Hepatocyte (in vitro differentiated cells): ENCODE measurements around the gene KSR1. TPM values are rescaled to one million over a fixed set of nuclear protein-coding genes. Genes with fewer than 3 reads are reported as not detected.
"Not testable (repeated sequence)": the region's sequence is repeated elsewhere in the genome, so short reads cannot be mapped to it uniquely, and the experiment has no call there.

ENCODE experiments used
- DNase-seq: peaks from one replicate; pipeline ENCODE4 v3.0.0-alpha.2; 2016; ENCODE audit warnings: low spot score
- H2AFZ ChIP-seq: fragments of 200-600 bp; sonication (generic); 2 replicates; pipeline ENCODE4 v1.6.0; 2016; ENCODE audit warnings: antibody characterized with exemption, mild to moderate bottlenecking
- H3K27ac ChIP-seq: fragments of 200-600 bp; sonication (generic); 2 replicates; pipeline ENCODE4 v1.5.1; 2016; ENCODE audit warnings: mild to moderate bottlenecking
- H3K27me3 ChIP-seq: fragments of 200-600 bp; sonication (generic); 2 replicates; pipeline ENCODE4 v1.6.1; 2016
- H3K36me3 ChIP-seq: fragments of 200-600 bp; sonication (generic); replicated peaks from 2 replicates; pipeline ENCODE4 v1.5.1; 2016; ENCODE audit warnings: low read depth; ENCODE audit not compliant: insufficient read depth
- H3K4me1 ChIP-seq: fragments of 200-600 bp; sonication (generic); 2 replicates; pipeline ENCODE4 v1.5.1; 2016; ENCODE audit warnings: mild to moderate bottlenecking, moderate library complexity; ENCODE audit not compliant: insufficient read depth
- H3K4me2 ChIP-seq: fragments of 200-600 bp; sonication (generic); 2 replicates; pipeline ENCODE4 v1.6.0; 2016
- H3K4me3 ChIP-seq: fragments of 200-600 bp; sonication (generic); 2 replicates; pipeline ENCODE4 v1.5.1; 2016; ENCODE audit warnings: mild to moderate bottlenecking
- H3K79me2 ChIP-seq: fragments of 200-600 bp; sonication (generic); 2 replicates; pipeline ENCODE4 v1.6.0; 2017; ENCODE audit warnings: mild to moderate bottlenecking
- H3K9me2 ChIP-seq: fragments of 200-600 bp; sonication (generic); replicated peaks from 2 replicates; pipeline ENCODE4 v1.6.0; 2017; ENCODE audit warnings: mild to moderate bottlenecking; ENCODE audit not compliant: insufficient read depth
- H3K9me3 ChIP-seq: fragments of 200-600 bp; sonication (generic); 2 replicates; pipeline ENCODE4 v1.5.1; 2016; ENCODE audit warnings: low read depth, mild to moderate bottlenecking
- H4K20me1 ChIP-seq: fragments of 200-600 bp; sonication (generic); 2 replicates; pipeline ENCODE4 v1.6.0; 2016; ENCODE audit warnings: mild to moderate bottlenecking; ENCODE audit not compliant: insufficient read depth, poor library complexity, severe bottlenecking
- EZH2 ChIP-seq: fragments of 200-600 bp; sonication (generic); IDR thresholded peaks from 2 replicates; pipeline ENCODE4 v1.6.1; 2016; ENCODE audit warnings: antibody characterized with exemption, mild to moderate bottlenecking, borderline replicate concordance
- EZH2phosphoT487 ChIP-seq: fragments of 200-600 bp; sonication (generic); IDR thresholded peaks from one replicate; pipeline ENCODE4 v1.6.1; 2018; ENCODE audit warnings: antibody characterized with exemption, mild to moderate bottlenecking, low read depth, moderate library complexity; ENCODE audit not compliant: unreplicated experiment, severe bottlenecking
- WGBS: methylation state at CpG from one replicate; pipeline ENCODE4 v1.1.6; 2016; ENCODE audit warnings: low lambda C conversion rate; ENCODE audit errors: missing lambda C conversion rate; 5-methylcytosine and 5-hydroxymethylcytosine counted together
- polyA plus RNA-seq: library from polyadenylated mRNA; unstranded; fragments of >200 nt; fragmentation: Nextera tagmentation; extraction: Ambion mirVana; gene quantifications from 2 replicates; pipeline ENCODE4 v1.2.1, GENCODE V29; 2016
- total RNA-seq: library from RNA; depleted of rRNA; stranded (reverse); fragments of >200 nt; gene quantifications from 2 replicates; pipeline ENCODE4 v1.2.3, GENCODE V29; 2014
- TF ChIP-seq, protein P1 (sequence below): fragments of 200-600 bp; sonication (generic); IDR thresholded peaks from 2 replicates; pipeline ENCODE4 v1.5.1; 2016; ENCODE audit warnings: antibody characterized with exemption, mild to moderate bottlenecking; ENCODE audit not compliant: poor library complexity

The KSR1 gene
- total and polyA plus RNA-seq, 2 experiments from 2014 or later = 16.2 to 32.6 TPM

DNA sequence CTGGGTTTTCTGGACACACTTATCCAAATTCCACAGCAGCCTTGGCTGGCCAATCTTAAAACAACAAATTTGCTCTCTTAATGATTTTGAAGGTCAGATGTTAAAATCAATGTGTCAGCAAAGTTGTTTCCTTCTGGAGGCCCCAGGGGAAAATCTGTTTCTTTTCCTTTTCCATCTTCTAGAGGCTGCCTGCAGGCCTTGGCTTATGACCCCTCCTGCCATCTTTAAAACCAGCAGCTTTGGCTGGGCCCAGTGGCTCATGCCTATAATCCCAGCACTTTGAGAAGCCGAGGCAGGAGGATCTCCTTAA lies 177.7 kb downstream of the KSR1 start:
- no peaks in the 10 kb centered on the region for H3K9me2 ChIP-seq
- no peaks in the 10 kb centered on the region for H3K36me3 ChIP-seq
- H4K20me1 ChIP-seq = no peaks in the 10 kb centered on the region
- no peaks in the 10 kb centered on the region for H3K79me2 ChIP-seq
- TF ChIP-seq EZH2phosphoT487 = no peak
- TF ChIP-seq, protein P1, sequence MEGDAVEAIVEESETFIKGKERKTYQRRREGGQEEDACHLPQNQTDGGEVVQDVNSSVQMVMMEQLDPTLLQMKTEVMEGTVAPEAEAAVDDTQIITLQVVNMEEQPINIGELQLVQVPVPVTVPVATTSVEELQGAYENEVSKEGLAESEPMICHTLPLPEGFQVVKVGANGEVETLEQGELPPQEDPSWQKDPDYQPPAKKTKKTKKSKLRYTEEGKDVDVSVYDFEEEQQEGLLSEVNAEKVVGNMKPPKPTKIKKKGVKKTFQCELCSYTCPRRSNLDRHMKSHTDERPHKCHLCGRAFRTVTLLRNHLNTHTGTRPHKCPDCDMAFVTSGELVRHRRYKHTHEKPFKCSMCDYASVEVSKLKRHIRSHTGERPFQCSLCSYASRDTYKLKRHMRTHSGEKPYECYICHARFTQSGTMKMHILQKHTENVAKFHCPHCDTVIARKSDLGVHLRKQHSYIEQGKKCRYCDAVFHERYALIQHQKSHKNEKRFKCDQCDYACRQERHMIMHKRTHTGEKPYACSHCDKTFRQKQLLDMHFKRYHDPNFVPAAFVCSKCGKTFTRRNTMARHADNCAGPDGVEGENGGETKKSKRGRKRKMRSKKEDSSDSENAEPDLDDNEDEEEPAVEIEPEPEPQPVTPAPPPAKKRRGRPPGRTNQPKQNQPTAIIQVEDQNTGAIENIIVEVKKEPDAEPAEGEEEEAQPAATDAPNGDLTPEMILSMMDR = no peak
- no peak for TF ChIP-seq EZH2
- no peak overlapping the region for H3K27ac ChIP-seq
- H3K27me3 ChIP-seq = no peaks in the 10 kb centered on the region
- H3K4me3 ChIP-seq = no peak overlapping the region
- no peaks in the 10 kb centered on the region for H3K4me1 ChIP-seq
- DNase-seq = no peak
- no peak overlapping the region for H2AFZ ChIP-seq
- WGBS = 86% methylated on average over 1 of the region's 1 CpG
- H3K4me2 ChIP-seq = no peak overlapping the region
- H3K9me3 ChIP-seq = no peaks in the 10 kb centered on the region

DNA sequence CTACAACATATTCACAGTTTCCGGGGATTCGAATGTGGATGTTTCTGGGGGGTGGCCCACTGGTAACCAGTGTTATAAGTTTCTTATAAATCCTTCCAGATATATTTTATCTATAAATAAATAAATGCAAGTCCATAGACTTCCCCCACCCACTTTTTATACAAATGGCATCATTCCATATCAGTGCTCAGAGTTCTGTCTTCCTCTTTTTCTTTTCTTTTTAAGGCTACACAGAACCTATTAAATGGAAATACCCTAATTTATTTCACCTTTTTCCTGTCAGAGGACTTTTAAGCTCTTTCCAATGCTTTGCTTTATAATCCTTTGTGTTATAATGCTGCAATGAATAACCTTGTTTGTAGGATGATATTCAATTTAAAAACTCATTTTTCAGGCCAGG lies 178.5 kb downstream of the KSR1 start:
- 95% methylated on average over 2 of the region's 2 CpGs for WGBS

GRCh38 chr17:27635275-27635823 lies 179.1 kb downstream of the KSR1 start:
- no peak overlapping the region for H3K27ac ChIP-seq
- no peaks in the 10 kb centered on the region for H3K79me2 ChIP-seq
- H3K9me3 ChIP-seq = no peaks in the 10 kb centered on the region
- no peaks in the 10 kb centered on the region for H3K4me1 ChIP-seq
- no peak overlapping the region for H2AFZ ChIP-seq
- 94% methylated on average over 6 of the region's 6 CpGs for WGBS
- no peaks in the 10 kb centered on the region for H4K20me1 ChIP-seq
- no peaks in the 10 kb centered on the region for H3K27me3 ChIP-seq
- H3K4me2 ChIP-seq = no peak overlapping the region
- DNase-seq = no peak
- H3K4me3 ChIP-seq = no peak overlapping the region
- TF ChIP-seq EZH2phosphoT487 (no peak), EZH2 (no peak)
- TF ChIP-seq, protein P1 = no peak
- H3K9me2 ChIP-seq = no peaks in the 10 kb centered on the region
- H3K36me3 ChIP-seq = no peaks in the 10 kb centered on the region

More for the DNA sequence above, 178.5 kb downstream of the KSR1 start:
- Histone ChIP-seq H2AFZ (no peak overlapping the region), H3K9me3 (no peaks in the 10 kb centered on the region), H3K4me2 (no peak overlapping the region), H3K27me3 (no peaks in the 10 kb centered on the region), H3K36me3 (no peaks in the 10 kb centered on the region), H3K9me2 (no peaks in the 10 kb centered on the region), H3K27ac (no peak overlapping the region), H3K4me3 (no peak overlapping the region), H4K20me1 (no peaks in the 10 kb centered on the region), H3K4me1 (no peaks in the 10 kb centered on the region), H3K79me2 (no peaks in the 10 kb centered on the region)
- TF ChIP-seq, protein P1 = no peak
- no peak for DNase-seq

DNA sequence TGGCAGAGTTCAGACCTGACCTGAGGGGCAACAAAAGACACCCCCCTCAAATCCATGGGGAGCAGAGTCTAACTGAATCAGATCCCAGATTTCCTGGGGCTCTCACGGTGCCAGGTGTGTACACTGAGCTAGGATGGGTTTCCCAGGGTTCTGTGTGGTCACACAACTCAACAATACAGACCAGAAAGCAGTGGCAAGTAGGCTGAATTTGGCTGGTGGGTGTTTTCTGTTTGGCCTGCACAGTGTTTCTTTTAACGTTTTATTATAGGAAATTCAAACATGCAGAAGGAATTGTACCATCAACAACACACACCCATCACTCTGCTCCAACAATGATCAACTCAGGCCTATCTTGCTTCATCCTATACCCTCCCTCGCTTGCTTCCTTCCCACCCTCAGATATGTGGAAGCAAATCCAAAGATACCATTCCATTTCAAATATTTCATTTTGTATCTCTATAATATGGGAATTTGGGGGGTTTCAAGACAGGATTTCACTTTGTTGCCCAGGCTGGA lies 179.8 kb downstream of the KSR1 start:
- not testable (repeated sequence) for H3K4me3 ChIP-seq, H4K20me1 ChIP-seq, H3K27me3 ChIP-seq, H2AFZ ChIP-seq, H3K79me2 ChIP-seq, H3K9me2 ChIP-seq, DNase-seq, H3K27ac ChIP-seq, H3K9me3 ChIP-seq, H3K4me1 ChIP-seq, H3K4me2 ChIP-seq, H3K36me3 ChIP-seq
- 82% methylated on average over 3 of the region's 3 CpGs for WGBS

DNA sequence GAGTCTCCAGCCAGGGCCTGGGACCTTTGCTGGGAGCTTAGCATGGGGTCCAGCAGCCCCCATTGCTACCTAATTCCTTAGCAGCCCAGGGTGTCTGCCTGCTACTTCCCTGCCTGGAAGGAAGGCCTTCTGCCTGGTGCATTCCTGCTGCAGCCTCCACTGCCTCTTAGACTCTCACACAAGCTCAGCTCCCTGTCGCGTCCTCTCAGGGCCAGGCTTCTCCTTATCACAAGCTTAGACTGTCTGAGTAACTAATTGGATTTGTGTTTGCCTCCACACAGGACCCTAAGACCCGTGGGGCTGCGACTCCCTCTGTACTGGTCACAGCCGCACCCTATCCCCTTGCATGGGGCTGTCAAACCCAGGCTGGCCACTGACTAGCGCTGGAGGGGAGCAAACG lies 181.6 kb downstream of the KSR1 start:
- H3K79me2 ChIP-seq, H3K36me3 ChIP-seq, DNase-seq, H3K4me3 ChIP-seq, H3K27me3 ChIP-seq, H3K4me1 ChIP-seq, H4K20me1 ChIP-seq, H3K4me2 ChIP-seq, H3K27ac ChIP-seq, H3K9me3 ChIP-seq, H3K9me2 ChIP-seq, H2AFZ ChIP-seq: not testable (repeated sequence)
- 85% methylated on average over 7 of the region's 7 CpGs for WGBS

- H3K79me2 ChIP-seq, H3K4me1 ChIP-seq, H3K27me3 ChIP-seq, H3K27ac ChIP-seq, H3K36me3 ChIP-seq, H3K4me2 ChIP-seq, DNase-seq, H2AFZ ChIP-seq, H3K9me2 ChIP-seq, H3K9me3 ChIP-seq, H4K20me1 ChIP-seq, H3K4me3 ChIP-seq: not testable (repeated sequence)
- 100% methylated on average over 3 of the region's 5 CpGs for WGBS
Measured at GRCh38 chr17:27638415-27638914, 182.2 kb downstream of the KSR1 start.
